GM12891 (cell line): ENCODE measurements around the gene BANK1.

ENCODE experiments used
- POLR2A ChIP-seq: IDR thresholded peaks from 2 replicates; pipeline ENCODE4 v1.6.1; 2011; ENCODE audit warnings: low read depth, low read length, control low read depth
- POLR2AphosphoS5 ChIP-seq: IDR thresholded peaks from 2 replicates; pipeline ENCODE4 v1.6.1; 2011; ENCODE audit warnings: low read depth, low read length, control low read depth
- TAF1 ChIP-seq: IDR thresholded peaks from 2 replicates; pipeline ENCODE4 v1.6.1; 2011; ENCODE audit warnings: low read depth, low read length, control low read depth

GRCh38 chr4:101846550-101846949 lies 56.0 kb downstream of the BANK1 start:
- TF ChIP-seq POLR2A, result no peak
- TF ChIP-seq TAF1, result no peak
- TF ChIP-seq POLR2AphosphoS5, result no peak
